ENCODE results near the gene FOXC2.

Gene FOXC2

GRCh38 chr16:86578061-86578599, 11.5 kb downstream of the FOXC2 start, which contains the start of gene FOXL1:
Gene FOXL1, plus strand, starts transcription at chr16:86578549. Its CDS starts 175 bp downstream, at chr16:86578724.
- ATAC-seq (ENCODE audit: insufficient read depth, low read depth) (no peak), DNase-seq (no peak)
- TF ChIP-seq CTCF (IDR thresholded peaks at IDR 0.05; ENCODE audit: borderline replicate concordance, extremely low read depth, low read length, poor library complexity, severe bottlenecking), result no peak
- TF ChIP-seq EZH2 (IDR thresholded peaks at IDR 0.05; ENCODE audit: borderline replicate concordance, low read depth, low read length, severe bottlenecking), result no peak
- H3K4me1 ChIP-seq (ENCODE audit: insufficient read depth, low read length), result no peaks in the 10 kb centered on the region
- no peaks in the 10 kb centered on the region for H3K27me3 ChIP-seq (ENCODE audit: insufficient read depth, low read length, poor library complexity)
- H3K9ac ChIP-seq (ENCODE audit: low read depth, low read length), result no peak within 1 kb of the TSS
- H3K79me2 ChIP-seq (ENCODE audit: insufficient read depth, low read length), result no peaks in the 10 kb centered on the region
- no peaks in the 10 kb centered on the region for H4K20me1 ChIP-seq (ENCODE audit: insufficient read depth, low read length)
- no peaks in the 10 kb centered on the region for H3K36me3 ChIP-seq (ENCODE audit: insufficient read depth, low read length)
- no peak within 1 kb of the TSS for H3K4me3 ChIP-seq (ENCODE audit: low read depth in 1 of 2, low read length in 2 of 2)
- H3K9me3 ChIP-seq (ENCODE audit: insufficient read depth, low read length, severe bottlenecking), result no peaks in the 10 kb centered on the region
- H3K27ac ChIP-seq (ENCODE audit: low read length), result no peak within 1 kb of the TSS
- no peak within 1 kb of the TSS for H3K4me2 ChIP-seq (ENCODE audit: insufficient read depth, low read length)
- no peak within 1 kb of the TSS for H2AFZ ChIP-seq (ENCODE audit: low read depth, low read length)

GRCh38 chr16:86578611-86579267, 12.1 kb downstream of the FOXC2 start:
- ATAC-seq (ENCODE audit: insufficient read depth, low read depth), result no peak
- no peaks in the 10 kb centered on the region for H3K79me2 ChIP-seq (ENCODE audit: insufficient read depth, low read length)
- H3K4me1 ChIP-seq (ENCODE audit: insufficient read depth, low read length), result no peaks in the 10 kb centered on the region
- TF ChIP-seq EZH2 (IDR thresholded peaks at IDR 0.05; ENCODE audit: borderline replicate concordance, low read depth, low read length, severe bottlenecking), result no peak
- TF ChIP-seq CTCF (IDR thresholded peaks at IDR 0.05; ENCODE audit: borderline replicate concordance, extremely low read depth, low read length, poor library complexity, severe bottlenecking), result no peak
- no peaks in the 10 kb centered on the region for H3K36me3 ChIP-seq (ENCODE audit: insufficient read depth, low read length)
- no peaks in the 10 kb centered on the region for H3K9me3 ChIP-seq (ENCODE audit: insufficient read depth, low read length, severe bottlenecking)
- no peak for DNase-seq
- no peak overlapping the region for H3K9ac ChIP-seq (ENCODE audit: low read depth, low read length)
- no peaks in the 10 kb centered on the region for H4K20me1 ChIP-seq (ENCODE audit: insufficient read depth, low read length)
- H3K27ac ChIP-seq (ENCODE audit: low read length), result no peak overlapping the region
- no peak overlapping the region for H2AFZ ChIP-seq (ENCODE audit: low read depth, low read length)
- H3K27me3 ChIP-seq (ENCODE audit: insufficient read depth, low read length, poor library complexity), result no peaks in the 10 kb centered on the region
- no peak overlapping the region for H3K4me2 ChIP-seq (ENCODE audit: insufficient read depth, low read length)
- H3K4me3 ChIP-seq (ENCODE audit: low read depth in 1 of 2, low read length in 2 of 2), result no peak overlapping the region

- no peaks in the 10 kb centered on the region for H3K79me2 ChIP-seq (ENCODE audit: insufficient read depth, low read length)
- H3K4me2 ChIP-seq (ENCODE audit: insufficient read depth, low read length), result no peak overlapping the region
- H2AFZ ChIP-seq (ENCODE audit: low read depth, low read length), result no peak overlapping the region
- H3K9ac ChIP-seq (ENCODE audit: low read depth, low read length), result no peak overlapping the region
- H4K20me1 ChIP-seq (ENCODE audit: insufficient read depth, low read length), result no peaks in the 10 kb centered on the region
- DNase-seq, result no peak
- no peak overlapping the region for H3K4me3 ChIP-seq (ENCODE audit: low read depth in 1 of 2, low read length in 2 of 2)
- TF ChIP-seq EZH2 (IDR thresholded peaks at IDR 0.05; ENCODE audit: borderline replicate concordance, low read depth, low read length, severe bottlenecking), result no peak
- no peaks in the 10 kb centered on the region for H3K4me1 ChIP-seq (ENCODE audit: insufficient read depth, low read length)
- no peaks in the 10 kb centered on the region for H3K36me3 ChIP-seq (ENCODE audit: insufficient read depth, low read length)
- H3K9me3 ChIP-seq (ENCODE audit: insufficient read depth, low read length, severe bottlenecking), result no peaks in the 10 kb centered on the region
- no peak for ATAC-seq (ENCODE audit: insufficient read depth, low read depth)
- H3K27ac ChIP-seq (ENCODE audit: low read length), result no peak overlapping the region
- no peaks in the 10 kb centered on the region for H3K27me3 ChIP-seq (ENCODE audit: insufficient read depth, low read length, poor library complexity)
These were observed 12.8 kb downstream of the FOXC2 start for GRCh38 chr16:86579268-86580062.
